K562 treated with DMSO at 1 percent for 24 hours (cell line): ENCODE data around the gene MAP3K7CL. TPM values are rescaled to one million over a fixed set of nuclear protein-coding genes. Genes with fewer than 3 reads are reported as not detected.

Experiments
- total RNA-seq: library from RNA; unstranded; fragments of 300-600 nt; gene quantifications from 2 replicates; pipeline ENCODE4 v1.2.3, GENCODE V29; 2022; ENCODE audit warnings: low read depth; ENCODE audit not compliant: insufficient read depth

MAP3K7CL gene, protein sequence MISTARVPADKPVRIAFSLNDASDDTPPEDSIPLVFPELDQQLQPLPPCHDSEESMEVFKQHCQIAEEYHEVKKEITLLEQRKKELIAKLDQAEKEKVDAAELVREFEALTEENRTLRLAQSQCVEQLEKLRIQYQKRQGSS
- total RNA-seq: not detected in 2 replicates

DNA sequence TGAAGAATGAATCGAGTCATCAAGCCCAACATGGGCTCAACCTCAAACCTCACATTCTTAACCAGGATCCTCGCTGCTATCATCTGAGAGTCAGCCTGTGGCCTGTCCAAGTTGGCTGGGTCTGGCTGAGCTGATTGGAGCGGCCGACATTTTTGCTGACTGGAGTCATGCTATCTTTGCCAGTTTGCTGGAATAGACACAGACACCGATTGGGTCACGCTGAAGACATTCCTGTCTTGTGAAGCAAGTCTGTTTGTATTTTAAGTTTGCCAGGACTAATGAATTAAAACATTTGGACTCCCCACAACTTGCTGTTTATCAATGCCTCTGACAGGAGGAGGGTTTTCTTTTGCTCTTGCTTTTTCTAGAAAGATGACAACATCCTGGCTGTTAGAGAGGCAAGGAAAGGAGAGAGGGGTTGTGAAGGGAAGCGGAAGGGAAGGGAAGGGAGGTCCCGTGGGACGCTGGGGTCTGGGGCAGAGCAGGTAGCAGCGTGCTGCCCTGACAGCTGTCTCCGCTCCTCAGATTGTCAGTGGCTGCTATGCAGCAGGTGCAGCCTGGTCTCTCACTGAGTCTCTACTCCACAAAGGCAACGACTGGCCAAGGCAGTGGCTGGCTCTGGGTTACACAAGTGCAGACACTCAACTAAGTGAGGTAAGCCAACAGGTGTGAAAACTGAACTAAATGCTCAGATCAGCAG, at the start of gene MAP3K7CL:
MAP3K7CL (plus strand) TSS at position 375 of the 700 bp plus-strand sequence. CDS start 2,701 bp downstream, outside the sequence.

Other genes starting within 250 kb of the MAP3K7CL start
- gene LTN1, start 137.8 kb upstream of the MAP3K7CL start, total RNA-seq: 8.0 and 10.0 TPM in 2 replicates
- gene RWDD2B, start 111.3 kb upstream of the MAP3K7CL start, total RNA-seq: 7.4 and 7.7 TPM in 2 replicates
- gene USP16, start 106.0 kb upstream of the MAP3K7CL start, total RNA-seq: 21.5 and 22.5 TPM in 2 replicates
- gene CCT8, start 57.0 kb upstream of the MAP3K7CL start, total RNA-seq: 217 and 256 TPM in 2 replicates
- 21.7 and 25.8 TPM in 2 replicates for gene BACH1, start 168.3 kb downstream of the MAP3K7CL start, total RNA-seq